Mesenchymal stem cell (in vitro differentiated cells and primary cell): ENCODE measurements around the gene PTGDR2.

Experiments used
- DNase-seq: peaks from one replicate; pipeline ENCODE4 v3.0.0-alpha.2; 2013
- H2AFZ ChIP-seq: one replicate; pipeline ENCODE4 v1.6.1; 2013; ENCODE audit warnings: low read depth, mild to moderate bottlenecking, control low read depth, inconsistent platforms, low read length, moderate library complexity
- H2AK5ac ChIP-seq: 2 replicates; pipeline ENCODE4 v1.6.1; 2013; ENCODE audit warnings: low read length, moderate library complexity, mild to moderate bottlenecking, inconsistent platforms; ENCODE audit not compliant: severe bottlenecking
- H2BK120ac ChIP-seq: one replicate; pipeline ENCODE4 v1.6.1; 2013; ENCODE audit warnings: low read depth, mild to moderate bottlenecking, inconsistent platforms, low read length, moderate library complexity
- H2BK12ac ChIP-seq, 2 experiments: one replicate each; pipeline ENCODE4 v1.6.1; 2013; ENCODE audit warnings: inconsistent platforms in 2 of 2, low read length in 2 of 2, mild to moderate bottlenecking in 2 of 2, moderate library complexity in 2 of 2, control low read depth in 1 of 2
- H2BK15ac ChIP-seq: one replicate; pipeline ENCODE4 v1.6.1; 2013; ENCODE audit warnings: mild to moderate bottlenecking, low read depth, inconsistent platforms; ENCODE audit not compliant: poor library complexity, severe bottlenecking
- H2BK5ac ChIP-seq: 2 replicates; pipeline ENCODE4 v1.6.1; 2013; ENCODE audit warnings: low read depth, mild to moderate bottlenecking, low read length, control low read depth, inconsistent platforms; ENCODE audit not compliant: poor library complexity, severe bottlenecking
- H3K14ac ChIP-seq, 2 experiments: one replicate each; pipeline ENCODE4 v1.6.1; 2013; ENCODE audit warnings: inconsistent platforms in 2 of 2, low read length in 2 of 2, control low read depth in 1 of 2, mild to moderate bottlenecking in 1 of 2, moderate library complexity in 1 of 2
- H3K18ac ChIP-seq, 2 experiments: one replicate each; pipeline ENCODE4 v1.6.1; 2013; ENCODE audit warnings: inconsistent platforms in 2 of 2, low read length in 2 of 2, control low read depth in 1 of 2, low read depth in 1 of 2, mild to moderate bottlenecking in 1 of 2
- H3K23ac ChIP-seq, 2 experiments: one replicate each; pipeline ENCODE4 v1.6.1; 2013; ENCODE audit warnings: inconsistent platforms in 2 of 2, low read length in 2 of 2, mild to moderate bottlenecking in 2 of 2, moderate library complexity in 2 of 2, control low read depth in 1 of 2
- H3K27ac ChIP-seq: 2 replicates; pipeline ENCODE4 v1.5.1; 2013; ENCODE audit warnings: mild to moderate bottlenecking, moderate library complexity, low read length, control low read depth, inconsistent platforms; ENCODE audit not compliant: poor library complexity, severe bottlenecking
- H3K27me3 ChIP-seq, 2 experiments: 2 replicates each; pipeline versions ENCODE4 v1.6.1 to v1.7.0; 2013; ENCODE audit warnings: low read length in 2 of 2, mild to moderate bottlenecking in 2 of 2, moderate library complexity in 2 of 2, control low read depth in 1 of 2, inconsistent platforms in 1 of 2; ENCODE audit not compliant: control insufficient read depth in 1 of 2, insufficient read depth in 1 of 2
- H3K36me3 ChIP-seq, 2 experiments: 2 replicates each; pipeline versions ENCODE4 v1.6.1 to v1.7.0; 2013; ENCODE audit warnings: low read length in 2 of 2, control low read depth in 1 of 2, inconsistent platforms in 1 of 2, low read depth in 1 of 2, mild to moderate bottlenecking in 1 of 2; ENCODE audit not compliant: insufficient read depth in 2 of 2, control insufficient read depth in 1 of 2
- H3K4ac ChIP-seq, 2 experiments: one replicate each; pipeline ENCODE4 v1.6.1; 2013; ENCODE audit warnings: inconsistent platforms in 2 of 2, low read length in 2 of 2, mild to moderate bottlenecking in 2 of 2, moderate library complexity in 2 of 2, control low read depth in 1 of 2, low read depth in 1 of 2
- H3K4me1 ChIP-seq: 2 replicates; pipeline ENCODE4 v1.6.1; 2013; ENCODE audit warnings: low read depth, low read length, control low read depth; ENCODE audit not compliant: control insufficient read depth, insufficient read depth
- H3K4me2 ChIP-seq: 2 replicates; pipeline ENCODE4 v1.6.1; 2013; ENCODE audit warnings: low read length, mild to moderate bottlenecking, inconsistent platforms; ENCODE audit not compliant: poor library complexity, severe bottlenecking
- H3K4me3 ChIP-seq, 2 experiments: 2 replicates each; pipeline versions ENCODE4 v1.5.1 to v1.7.0; 2013; ENCODE audit warnings: low read length in 2 of 2, mild to moderate bottlenecking in 2 of 2, control low read depth in 1 of 2, low read depth in 1 of 2; ENCODE audit not compliant: insufficient read depth in 1 of 2
- H3K79me1 ChIP-seq: replicated peaks from 2 replicates; pipeline ENCODE4 v1.6.1; 2013; ENCODE audit warnings: mild to moderate bottlenecking, control low read depth, low read length, inconsistent platforms; ENCODE audit not compliant: poor library complexity, severe bottlenecking
- H3K9ac ChIP-seq: 2 replicates; pipeline ENCODE4 v1.7.0; 2013; ENCODE audit warnings: mild to moderate bottlenecking, low read length, moderate library complexity
- H3K9me3 ChIP-seq: 2 replicates; pipeline ENCODE4 v1.7.0; 2013; ENCODE audit warnings: mild to moderate bottlenecking, low read length; ENCODE audit not compliant: control insufficient read depth
- H4K8ac ChIP-seq: one replicate; pipeline ENCODE4 v1.6.1; 2013; ENCODE audit warnings: inconsistent platforms, mild to moderate bottlenecking, low read length, moderate library complexity
- H4K91ac ChIP-seq: one replicate; pipeline ENCODE4 v1.6.1; 2013; ENCODE audit warnings: mild to moderate bottlenecking, low read length, inconsistent platforms
- WGBS: methylation state at CpG from one replicate; pipeline ENCODE4 v1.1.7; 2013; ENCODE audit warnings: mixed read lengths; 5-methylcytosine and 5-hydroxymethylcytosine counted together

Gene PTGDR2

GRCh38 chr11:60876168-60876485, 20.4 kb upstream of the PTGDR2 start:
- no peaks in the 10 kb centered on the region for H3K9me3 ChIP-seq
- no peaks in the 10 kb centered on the region for H3K79me1 ChIP-seq
- no peak overlapping the region for H3K4me2 ChIP-seq
- peaks cover 27% of the 10 kb centered on the region for H3K4me1 ChIP-seq
- H2BK120ac ChIP-seq, result no peak overlapping the region
- no peak overlapping the region for H3K4me3 ChIP-seq
- H2AK5ac ChIP-seq, result peak overlapping the region; percentile 10
- H3K27ac ChIP-seq, result no peak overlapping the region
- peaks cover 8 to 15% of the 10 kb centered on the region in 2 experiments for H3K36me3 ChIP-seq
- H2BK5ac ChIP-seq, result no peak overlapping the region
- no peak overlapping the region for H4K8ac ChIP-seq
- WGBS, result 74% methylated on average over 2 of the region's 2 CpGs
- H2AFZ ChIP-seq, result no peak overlapping the region
- H3K27me3 ChIP-seq, result no peaks in the 10 kb centered on the region
- peak overlapping the region in 1 of 2 experiments; percentile 63 for H3K14ac ChIP-seq
- no peak overlapping the region for H3K23ac ChIP-seq
- no peak overlapping the region for H3K9ac ChIP-seq
- DNase-seq, result no peak
- no peak overlapping the region for H3K4ac ChIP-seq
- peak overlapping the region; percentile 9 to 48 for H3K18ac ChIP-seq
- H2BK15ac ChIP-seq, result no peak overlapping the region
- H2BK12ac ChIP-seq, result peak overlapping the region in 1 of 2 experiments; percentile 34
- no peak overlapping the region for H4K91ac ChIP-seq

DNA sequence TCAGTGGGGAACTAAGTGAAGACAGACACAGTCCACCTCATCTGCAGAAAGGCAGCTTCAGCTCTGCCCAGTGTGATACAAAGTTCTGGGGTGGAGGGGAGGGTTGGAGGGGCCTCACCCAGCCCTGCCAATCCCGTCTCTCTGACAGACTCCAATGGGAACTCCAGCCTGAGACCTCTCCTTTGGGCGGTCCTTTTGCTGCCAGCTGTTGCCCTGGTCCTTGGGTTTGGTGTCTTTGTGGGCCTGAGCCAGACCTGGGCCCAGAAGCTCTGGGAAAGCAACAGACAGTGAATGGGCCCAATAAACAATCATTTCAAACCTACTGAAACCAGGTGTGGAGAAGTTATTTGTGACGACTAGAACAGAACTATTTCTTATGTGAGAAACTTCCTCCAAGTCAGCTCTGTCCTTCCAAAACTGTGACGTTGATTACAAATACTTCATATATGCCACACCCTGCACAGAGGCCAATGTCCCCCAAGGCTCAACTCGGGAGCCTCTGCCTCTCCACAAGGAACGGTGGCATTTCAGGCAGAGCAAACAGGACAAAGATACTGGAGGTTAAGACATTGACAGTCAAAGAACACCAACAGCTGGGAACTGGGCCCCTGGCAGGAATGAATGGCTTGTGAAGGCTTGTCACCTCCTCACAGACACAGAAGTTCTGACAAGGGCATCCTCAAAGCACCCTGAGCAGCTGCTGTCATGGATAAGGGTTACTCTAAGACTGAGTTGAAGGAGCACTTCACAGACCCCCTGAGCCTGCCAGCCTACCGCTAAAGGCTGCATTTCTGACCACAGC, 19.8 kb upstream of the PTGDR2 start:
- no peak overlapping the region for H3K4me3 ChIP-seq
- WGBS, result 87% methylated on average over 7 of the region's 7 CpGs
- H3K27ac ChIP-seq, result no peak overlapping the region
- no peaks in the 10 kb centered on the region for H3K79me1 ChIP-seq
- no peak overlapping the region for H3K4me2 ChIP-seq
- H3K36me3 ChIP-seq, result peaks cover 10 to 12% of the 10 kb centered on the region in 2 experiments
- no peak overlapping the region for H3K23ac ChIP-seq
- H3K4me1 ChIP-seq, result peaks cover 31% of the 10 kb centered on the region
- peak overlapping the region in 1 of 2 experiments; percentile 35 for H3K4ac ChIP-seq
- peak overlapping the region in 1 of 2 experiments; percentile 41 for H3K14ac ChIP-seq
- no peak overlapping the region for H2BK12ac ChIP-seq
- no peak overlapping the region for H4K8ac ChIP-seq
- no peak overlapping the region for H4K91ac ChIP-seq
- H2AFZ ChIP-seq, result no peak overlapping the region
- no peak for DNase-seq
- H3K9me3 ChIP-seq, result no peaks in the 10 kb centered on the region
- no peak overlapping the region for H2BK5ac ChIP-seq
- H3K18ac ChIP-seq, result peak overlapping the region; percentile 9 to 48
- no peaks in the 10 kb centered on the region for H3K27me3 ChIP-seq
- H2BK120ac ChIP-seq, result no peak overlapping the region
- no peak overlapping the region for H2AK5ac ChIP-seq
- no peak overlapping the region for H2BK15ac ChIP-seq
- no peak overlapping the region for H3K9ac ChIP-seq

DNA sequence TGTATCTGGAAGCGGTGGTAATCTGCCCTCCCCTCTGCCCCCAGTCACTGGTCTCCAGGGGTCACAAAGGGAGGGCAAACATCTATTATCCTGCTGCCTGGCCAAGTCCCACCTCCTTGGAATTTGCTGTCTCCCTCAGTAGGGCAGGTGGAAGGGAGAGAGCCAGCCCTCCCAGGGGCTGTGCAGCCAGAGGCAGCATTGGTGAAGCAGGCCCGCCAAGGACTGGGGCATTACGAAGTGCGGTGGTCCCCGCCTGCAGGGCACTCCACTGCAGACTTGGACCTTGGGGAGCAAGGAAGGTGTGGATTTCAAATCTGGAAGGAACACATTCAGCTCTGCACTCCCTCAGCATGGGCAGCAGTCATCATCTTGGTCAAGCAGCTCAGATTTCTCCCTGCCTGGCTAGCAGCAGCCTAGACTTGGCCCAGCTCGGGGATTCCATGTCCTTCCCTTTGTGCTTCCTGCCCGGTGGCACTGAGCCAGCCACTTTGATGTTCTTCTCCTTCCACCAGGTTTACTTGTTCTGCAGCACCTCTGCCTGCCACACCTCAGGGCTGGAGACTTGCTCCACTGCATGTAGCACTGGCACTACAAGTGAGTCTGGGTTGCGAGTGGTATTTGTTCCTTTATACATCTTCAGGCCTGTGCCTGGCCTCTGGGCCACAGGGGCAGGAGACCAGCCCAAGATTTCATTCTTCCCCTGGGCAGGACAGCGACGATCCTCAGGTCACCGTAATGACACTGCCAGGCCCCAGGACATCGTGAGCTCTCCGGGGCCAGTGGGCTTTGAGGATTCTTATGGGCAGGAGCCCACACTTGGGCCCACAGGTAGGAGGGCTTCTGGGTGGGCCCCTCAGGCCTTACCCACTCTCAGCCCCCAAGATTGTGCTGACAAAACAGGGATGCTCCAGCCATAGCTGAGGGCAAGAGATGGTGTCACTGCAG, 18.9 kb upstream of the PTGDR2 start:
- no peaks in the 10 kb centered on the region for H3K27me3 ChIP-seq
- H3K4me3 ChIP-seq, result no peak overlapping the region
- no peak overlapping the region for H2BK15ac ChIP-seq
- no peak overlapping the region for H3K23ac ChIP-seq
- H3K14ac ChIP-seq, result no peak overlapping the region
- H3K18ac ChIP-seq, result peak overlapping the region; percentile 6 to 41
- H3K4ac ChIP-seq, result peak overlapping the region in 1 of 2 experiments; percentile 35
- WGBS, result 94% methylated on average over 12 of the region's 13 CpGs
- no peaks in the 10 kb centered on the region for H3K79me1 ChIP-seq
- no peak overlapping the region for H2BK12ac ChIP-seq
- H2AK5ac ChIP-seq, result peak overlapping the region; percentile 33
- H3K4me1 ChIP-seq, result peaks cover 31% of the 10 kb centered on the region
- no peak overlapping the region for H2BK120ac ChIP-seq
- no peak overlapping the region for H3K4me2 ChIP-seq
- no peak overlapping the region for H4K8ac ChIP-seq
- H3K9me3 ChIP-seq, result no peaks in the 10 kb centered on the region
- peaks cover 2 to 12% of the 10 kb centered on the region in 2 experiments for H3K36me3 ChIP-seq
- H4K91ac ChIP-seq, result no peak overlapping the region
- H3K27ac ChIP-seq, result no peak overlapping the region
- H2AFZ ChIP-seq, result no peak overlapping the region
- DNase-seq, result no peak
- no peak overlapping the region for H2BK5ac ChIP-seq
- H3K9ac ChIP-seq, result no peak overlapping the region

GRCh38 chr11:60873533-60873932, 17.8 kb upstream of the PTGDR2 start:
- Histone ChIP-seq H3K4me3 (peak overlapping the region in 1 of 2 experiments; percentile 1), H2BK12ac (peak overlapping the region in 1 of 2 experiments; percentile 64), H3K18ac (peak overlapping the region in 1 of 2 experiments; percentile 37), H2AK5ac (peak overlapping the region; percentile 72), H3K4me2 (peak overlapping the region; percentile 28), H3K23ac (no peak overlapping the region), H2AFZ (no peak overlapping the region), H3K27me3 (no peaks in the 10 kb centered on the region), H2BK120ac (no peak overlapping the region), H3K36me3 (peaks cover 0 to 12% of the 10 kb centered on the region in 2 experiments), H3K9ac (no peak overlapping the region), H3K14ac (peak overlapping the region in 1 of 2 experiments; percentile 41), H3K4me1 (peaks cover 32% of the 10 kb centered on the region), H2BK5ac (peak overlapping the region; percentile 3), H4K8ac (peak overlapping the region; percentile 72), H3K79me1 (no peaks in the 10 kb centered on the region), H4K91ac (peak overlapping the region; percentile 79), H2BK15ac (peak overlapping the region; percentile 82), H3K4ac (peak overlapping the region; percentile 35 to 64), H3K9me3 (no peaks in the 10 kb centered on the region), H3K27ac (peak overlapping the region; percentile 25)
- DNase-seq, result no peak
- WGBS, result 90% methylated on average over 12 of the region's 12 CpGs
